Measurements from ENCODE around the gene GPD2.

- TF ChIP-seq, protein P1, sequence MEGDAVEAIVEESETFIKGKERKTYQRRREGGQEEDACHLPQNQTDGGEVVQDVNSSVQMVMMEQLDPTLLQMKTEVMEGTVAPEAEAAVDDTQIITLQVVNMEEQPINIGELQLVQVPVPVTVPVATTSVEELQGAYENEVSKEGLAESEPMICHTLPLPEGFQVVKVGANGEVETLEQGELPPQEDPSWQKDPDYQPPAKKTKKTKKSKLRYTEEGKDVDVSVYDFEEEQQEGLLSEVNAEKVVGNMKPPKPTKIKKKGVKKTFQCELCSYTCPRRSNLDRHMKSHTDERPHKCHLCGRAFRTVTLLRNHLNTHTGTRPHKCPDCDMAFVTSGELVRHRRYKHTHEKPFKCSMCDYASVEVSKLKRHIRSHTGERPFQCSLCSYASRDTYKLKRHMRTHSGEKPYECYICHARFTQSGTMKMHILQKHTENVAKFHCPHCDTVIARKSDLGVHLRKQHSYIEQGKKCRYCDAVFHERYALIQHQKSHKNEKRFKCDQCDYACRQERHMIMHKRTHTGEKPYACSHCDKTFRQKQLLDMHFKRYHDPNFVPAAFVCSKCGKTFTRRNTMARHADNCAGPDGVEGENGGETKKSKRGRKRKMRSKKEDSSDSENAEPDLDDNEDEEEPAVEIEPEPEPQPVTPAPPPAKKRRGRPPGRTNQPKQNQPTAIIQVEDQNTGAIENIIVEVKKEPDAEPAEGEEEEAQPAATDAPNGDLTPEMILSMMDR (conservative IDR thresholded peaks at IDR 0.05; ENCODE audit: low read length), result no peak
- no peak for TF ChIP-seq EZH2phosphoT487 (IDR thresholded peaks at IDR 0.05; ENCODE audit: borderline replicate concordance)
Measured at GRCh38 chr2:156511122-156511521, 74.9 kb downstream of the GPD2 start.
